RWPE2 (cell line): ENCODE measurements around the gene OMG.

Experiments used
- ATAC-seq: fragments of 200-7000 bp; cut with Tn5 transposase; 3 replicates; pipeline ENCODE4 v1.9.1; 2021; ENCODE audit warnings: low read depth
- DNase-seq: peaks from one replicate; pipeline ENCODE4 v3.0.0-alpha.2; 2020; ENCODE audit warnings: low spot score
- H3K27ac ChIP-seq: fragments of 450-650 bp; 2 replicates; pipeline ENCODE4 v1.5.1; 2017; ENCODE audit warnings: mild to moderate bottlenecking; ENCODE audit not compliant: poor library complexity, severe bottlenecking
- H3K27me3 ChIP-seq: fragments of 250-450 bp; sonication (Bioruptor Pico); 2 replicates; pipeline ENCODE4 v1.5.1; 2021; ENCODE audit warnings: mild to moderate bottlenecking, moderate library complexity; ENCODE audit not compliant: insufficient read depth, poor library complexity, severe bottlenecking
- H3K36me3 ChIP-seq: fragments of 250-450 bp; sonication (Bioruptor Pico); 2 replicates; pipeline ENCODE4 v1.5.1; 2020; ENCODE audit warnings: low read depth, mild to moderate bottlenecking, moderate library complexity
- H3K4me1 ChIP-seq: fragments of 250-450 bp; sonication (Bioruptor Pico); 2 replicates; pipeline ENCODE4 v1.5.1; 2021; ENCODE audit warnings: mild to moderate bottlenecking, moderate library complexity; ENCODE audit not compliant: insufficient read depth, poor library complexity, severe bottlenecking
- H3K4me3 ChIP-seq: fragments of 250-450 bp; sonication (Bioruptor Pico); 2 replicates; pipeline ENCODE4 v1.5.1; 2021; ENCODE audit warnings: mild to moderate bottlenecking, moderate library complexity; ENCODE audit not compliant: severe bottlenecking
- H3K9me3 ChIP-seq: fragments of 250-450 bp; sonication (Bioruptor Pico); 2 replicates; pipeline ENCODE4 v1.5.1; 2021; ENCODE audit warnings: mild to moderate bottlenecking, moderate library complexity; ENCODE audit not compliant: severe bottlenecking
- TF ChIP-seq, protein P1 (sequence below): fragments of 450-650 bp; IDR thresholded peaks from one replicate; pipeline ENCODE4 v1.5.1; 2017; ENCODE audit warnings: mild to moderate bottlenecking, moderate library complexity; ENCODE audit not compliant: poor library complexity, severe bottlenecking

OMG gene

GRCh38 chr17:31309556-31309955 lies 12.5 kb upstream of the OMG start:
- no peak overlapping the region for H3K27ac ChIP-seq

GRCh38 chr17:31308372-31309334 lies 11.6 kb upstream of the OMG start:
- no peaks in the 10 kb centered on the region for H3K27me3 ChIP-seq
- H3K4me1 ChIP-seq: peaks cover 11% of the 10 kb centered on the region
- H3K9me3 ChIP-seq: no peaks in the 10 kb centered on the region
- no peaks in the 10 kb centered on the region for H3K36me3 ChIP-seq
- no peak overlapping the region for H3K4me3 ChIP-seq
- TF ChIP-seq, protein P1, sequence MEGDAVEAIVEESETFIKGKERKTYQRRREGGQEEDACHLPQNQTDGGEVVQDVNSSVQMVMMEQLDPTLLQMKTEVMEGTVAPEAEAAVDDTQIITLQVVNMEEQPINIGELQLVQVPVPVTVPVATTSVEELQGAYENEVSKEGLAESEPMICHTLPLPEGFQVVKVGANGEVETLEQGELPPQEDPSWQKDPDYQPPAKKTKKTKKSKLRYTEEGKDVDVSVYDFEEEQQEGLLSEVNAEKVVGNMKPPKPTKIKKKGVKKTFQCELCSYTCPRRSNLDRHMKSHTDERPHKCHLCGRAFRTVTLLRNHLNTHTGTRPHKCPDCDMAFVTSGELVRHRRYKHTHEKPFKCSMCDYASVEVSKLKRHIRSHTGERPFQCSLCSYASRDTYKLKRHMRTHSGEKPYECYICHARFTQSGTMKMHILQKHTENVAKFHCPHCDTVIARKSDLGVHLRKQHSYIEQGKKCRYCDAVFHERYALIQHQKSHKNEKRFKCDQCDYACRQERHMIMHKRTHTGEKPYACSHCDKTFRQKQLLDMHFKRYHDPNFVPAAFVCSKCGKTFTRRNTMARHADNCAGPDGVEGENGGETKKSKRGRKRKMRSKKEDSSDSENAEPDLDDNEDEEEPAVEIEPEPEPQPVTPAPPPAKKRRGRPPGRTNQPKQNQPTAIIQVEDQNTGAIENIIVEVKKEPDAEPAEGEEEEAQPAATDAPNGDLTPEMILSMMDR: no peak
- no peak for DNase-seq
- no peak for ATAC-seq
- no peak overlapping the region for H3K27ac ChIP-seq

More at GRCh38 chr17:31309556-31309955, 12.5 kb upstream of the OMG start:
- no peaks in the 10 kb centered on the region for H3K9me3 ChIP-seq
- TF ChIP-seq, protein P1: no peak
- no peak for DNase-seq
- H3K4me3 ChIP-seq: no peak overlapping the region
- H3K27me3 ChIP-seq: no peaks in the 10 kb centered on the region
- H3K36me3 ChIP-seq: 0 out of 2 replicates have a peak, but pooled peaks cover 2% of the 10 kb centered on the region
- no peak for ATAC-seq
- peaks cover 20% of the 10 kb centered on the region for H3K4me1 ChIP-seq

DNA sequence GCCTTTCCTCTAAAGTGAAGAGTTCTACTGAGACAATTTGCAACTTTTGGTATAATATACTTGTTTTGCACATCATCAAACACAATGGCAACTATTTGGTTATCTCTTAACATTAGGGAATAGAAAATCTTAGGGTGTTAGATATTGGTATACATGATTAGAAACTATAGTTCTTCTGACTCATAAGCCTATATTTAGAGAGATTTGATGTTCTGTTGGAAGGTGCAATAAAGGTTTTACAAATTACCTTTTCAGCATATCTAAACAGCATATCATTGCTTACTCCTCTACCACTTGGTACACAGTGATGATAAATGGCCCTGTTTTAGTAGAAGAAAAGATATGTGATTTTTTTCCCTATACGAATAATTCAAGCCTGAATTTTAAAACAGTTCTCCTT lies 10.6 kb upstream of the OMG start:
- Histone ChIP-seq H3K4me1 (peaks cover 1% of the 10 kb centered on the region), H3K27me3 (no peaks in the 10 kb centered on the region), H3K9me3 (no peaks in the 10 kb centered on the region), H3K36me3 (no peaks in the 10 kb centered on the region; the same call in 1 of the 2 replicates), H3K27ac (no peak overlapping the region), H3K4me3 (no peak overlapping the region)
- DNase-seq (no peak), ATAC-seq (no peak)
- TF ChIP-seq, protein P1: no peak

DNA sequence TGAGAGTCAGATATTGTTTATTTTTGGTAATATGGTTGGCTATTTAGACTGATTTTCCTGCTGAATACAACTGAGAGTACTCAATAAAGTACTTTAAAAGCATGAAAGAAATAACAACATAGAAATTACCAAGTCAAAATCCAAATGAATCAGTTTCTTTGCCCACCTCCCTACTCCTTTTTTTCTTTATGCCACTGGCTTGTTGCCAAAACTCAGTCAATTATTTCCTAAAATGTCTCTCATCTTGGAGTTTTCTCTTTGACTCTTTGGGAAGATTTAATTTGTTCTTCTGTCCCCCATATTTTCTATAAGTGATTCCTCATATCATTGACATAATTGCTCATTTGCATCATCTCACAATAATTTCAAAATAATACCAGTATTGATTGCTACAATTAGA lies 2.6 kb upstream of the OMG start:
- TF ChIP-seq, protein P1: no peak
- H3K4me1 ChIP-seq: no peaks in the 10 kb centered on the region
- DNase-seq (no peak), ATAC-seq (no peak)
- H3K9me3 ChIP-seq: no peaks in the 10 kb centered on the region
- H3K36me3 ChIP-seq: peaks cover 6% of the 10 kb centered on the region; the same call in 1 of the 2 replicates
- no peaks in the 10 kb centered on the region for H3K27me3 ChIP-seq
- no peak overlapping the region for H3K4me3 ChIP-seq
- no peak overlapping the region for H3K27ac ChIP-seq

- H3K27me3 ChIP-seq: no peaks in the 10 kb centered on the region
- no peak overlapping the region for H3K27ac ChIP-seq
- H3K36me3 ChIP-seq: peaks cover 15% of the 10 kb centered on the region; the same call in 1 of the 2 replicates
- DNase-seq: no peak
- H3K9me3 ChIP-seq: no peaks in the 10 kb centered on the region
- TF ChIP-seq, protein P1: no peak
- no peak overlapping the region for H3K4me3 ChIP-seq
- H3K4me1 ChIP-seq: no peaks in the 10 kb centered on the region
- ATAC-seq: no peak
Measured at GRCh38 chr17:31296142-31296541, 897 bp downstream of the OMG start.
